Measurements from ENCODE around the gene GCNT2.

DNA sequence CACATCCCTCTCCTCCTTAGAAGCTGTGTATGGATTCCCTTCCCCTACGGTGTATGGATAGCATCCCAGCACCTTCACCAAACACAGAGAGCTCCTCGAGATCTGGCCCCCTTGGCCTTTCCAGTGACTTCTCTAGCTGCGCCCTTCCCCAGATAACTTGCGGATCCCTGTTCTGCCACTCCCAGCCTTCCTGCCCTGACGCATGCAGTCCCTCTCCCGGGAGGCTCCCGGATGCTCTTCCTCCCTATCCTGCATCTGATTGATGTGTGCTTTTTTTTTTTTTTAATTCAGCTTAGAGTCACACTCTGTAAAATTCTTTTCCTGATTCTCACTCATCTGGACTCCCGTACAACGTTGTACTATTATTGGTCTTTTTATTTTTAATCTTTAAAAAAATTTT, 44.8 kb downstream of the GCNT2 start:
- TF ChIP-seq, protein P1, sequence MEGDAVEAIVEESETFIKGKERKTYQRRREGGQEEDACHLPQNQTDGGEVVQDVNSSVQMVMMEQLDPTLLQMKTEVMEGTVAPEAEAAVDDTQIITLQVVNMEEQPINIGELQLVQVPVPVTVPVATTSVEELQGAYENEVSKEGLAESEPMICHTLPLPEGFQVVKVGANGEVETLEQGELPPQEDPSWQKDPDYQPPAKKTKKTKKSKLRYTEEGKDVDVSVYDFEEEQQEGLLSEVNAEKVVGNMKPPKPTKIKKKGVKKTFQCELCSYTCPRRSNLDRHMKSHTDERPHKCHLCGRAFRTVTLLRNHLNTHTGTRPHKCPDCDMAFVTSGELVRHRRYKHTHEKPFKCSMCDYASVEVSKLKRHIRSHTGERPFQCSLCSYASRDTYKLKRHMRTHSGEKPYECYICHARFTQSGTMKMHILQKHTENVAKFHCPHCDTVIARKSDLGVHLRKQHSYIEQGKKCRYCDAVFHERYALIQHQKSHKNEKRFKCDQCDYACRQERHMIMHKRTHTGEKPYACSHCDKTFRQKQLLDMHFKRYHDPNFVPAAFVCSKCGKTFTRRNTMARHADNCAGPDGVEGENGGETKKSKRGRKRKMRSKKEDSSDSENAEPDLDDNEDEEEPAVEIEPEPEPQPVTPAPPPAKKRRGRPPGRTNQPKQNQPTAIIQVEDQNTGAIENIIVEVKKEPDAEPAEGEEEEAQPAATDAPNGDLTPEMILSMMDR (IDR thresholded peaks at IDR 0.05 in 4 of 5, conservative IDR thresholded peaks at IDR 0.05 in 1 of 5): no peak
- no peak for TF ChIP-seq POLR2A (IDR thresholded peaks at IDR 0.05)

Data from gastrocnemius medialis (tissue), 4 donors.